ENCODE data around the gene HTATIP2. TPM values are rescaled to one million over a fixed set of nuclear protein-coding genes. Genes with fewer than 3 reads are reported as not detected.

HTATIP2 gene
- total and polyA plus RNA-seq, 2 of the 4 experiments (the other 2 are of a cell fraction): 7.2 to 11.6 TPM

DNA sequence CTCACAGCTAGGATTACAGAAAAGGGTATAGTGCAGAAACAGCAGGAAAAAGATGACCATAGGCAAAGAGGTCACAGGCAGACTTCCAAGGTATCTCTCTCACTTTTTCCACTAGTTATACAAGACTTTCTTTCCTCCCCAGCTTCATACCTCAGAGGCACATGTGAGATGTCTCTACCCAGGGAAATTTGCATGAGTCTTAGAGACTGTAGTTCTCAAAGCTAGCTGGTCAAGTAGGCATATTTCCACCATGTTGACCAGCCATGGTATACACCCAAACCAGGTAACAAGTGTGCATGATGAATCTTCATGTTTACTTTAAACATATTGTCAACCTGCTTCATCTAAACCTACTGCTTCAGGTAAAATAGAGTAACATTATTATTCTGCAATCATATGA, 51.9 kb downstream of the HTATIP2 start:
- 0 out of 2 replicates have a peak, but pooled peaks cover 1% of the 10 kb centered on the region for H3K36me3 ChIP-seq (ENCODE audit: control insufficient read depth, insufficient read depth, low read length)
- no peak overlapping the region for H3K4me3 ChIP-seq (ENCODE audit: insufficient read depth, low read depth, low read length)
- H3K79me1 ChIP-seq (ENCODE audit: low read depth in 1 of 2, low read length in 2 of 2): no peaks in the 10 kb centered on the region
- no peaks in the 10 kb centered on the region for H4K20me1 ChIP-seq (ENCODE audit: insufficient read depth, low read length)
- no peak overlapping the region for H3K23ac ChIP-seq (ENCODE audit: low read depth, low read length)
- no peak overlapping the region for H2AFZ ChIP-seq (replicated peaks; ENCODE audit: low read length, poor library complexity)
- in situ Hi-C loops (cut with MboI; ENCODE audit: low sequenced_read_pairs): no loop called here
- H2BK120ac ChIP-seq (ENCODE audit: low read depth, low read length): no peak overlapping the region
- no peak overlapping the region for H3K4ac ChIP-seq (ENCODE audit: low read depth, low read length)
- H3K18ac ChIP-seq (ENCODE audit: low read depth, low read length): no peak overlapping the region
- no peaks in the 10 kb centered on the region for H3K4me1 ChIP-seq (ENCODE audit: control insufficient read depth, insufficient read depth, low read length)
- no peak overlapping the region for H3K27ac ChIP-seq (ENCODE audit: insufficient read depth, low read length)
- dilution Hi-C loops (cut with HindIII; ENCODE audit: low sequenced_read_pairs, unreplicated experiment): no loop called here
- H3K14ac ChIP-seq (replicated peaks; ENCODE audit: low read depth, low read length): no peak overlapping the region
- no peak overlapping the region for H3K4me2 ChIP-seq (ENCODE audit: low read depth, low read length)
- CTCF ChIA-PET: no interaction called here
- no TSS peak for BruUV-seq (replicated peaks)
- intact Hi-C loops (cut with micrococcal nuclease): no loop called here
- no peak overlapping the region for H2AK5ac ChIP-seq (ENCODE audit: low read depth, low read length)
- DNase-seq (no peak), ATAC-seq (ENCODE audit: low read depth) (no peak)
- POLR2A ChIA-PET (ENCODE audit: unreplicated experiment): no interaction called here
- H2BK15ac ChIP-seq (ENCODE audit: low read depth, low read length): no peak overlapping the region
- H2BK5ac ChIP-seq (ENCODE audit: low read depth, low read length, poor library complexity, severe bottlenecking): no peak overlapping the region
- no peak for TF ChIP-seq FOS (IDR thresholded peaks at IDR 0.05; ENCODE audit: low read depth, low read length)
- no peak for TF ChIP-seq CHD1 (IDR thresholded peaks at IDR 0.05; ENCODE audit: low read depth, low read length)
- TF ChIP-seq ELK1 (IDR thresholded peaks at IDR 0.05; ENCODE audit: borderline replicate concordance, low read depth, low read length): no peak
- no peak for TF ChIP-seq NFE2L2 (IDR thresholded peaks at IDR 0.05; ENCODE audit: low read depth, low read length)
- no peak for TF ChIP-seq MAFK (IDR thresholded peaks at IDR 0.05; ENCODE audit: low read depth, low read length)
- no peak for TF ChIP-seq SMC3 (IDR thresholded peaks at IDR 0.05; ENCODE audit: low read depth, low read length)
- TF ChIP-seq, protein P1, sequence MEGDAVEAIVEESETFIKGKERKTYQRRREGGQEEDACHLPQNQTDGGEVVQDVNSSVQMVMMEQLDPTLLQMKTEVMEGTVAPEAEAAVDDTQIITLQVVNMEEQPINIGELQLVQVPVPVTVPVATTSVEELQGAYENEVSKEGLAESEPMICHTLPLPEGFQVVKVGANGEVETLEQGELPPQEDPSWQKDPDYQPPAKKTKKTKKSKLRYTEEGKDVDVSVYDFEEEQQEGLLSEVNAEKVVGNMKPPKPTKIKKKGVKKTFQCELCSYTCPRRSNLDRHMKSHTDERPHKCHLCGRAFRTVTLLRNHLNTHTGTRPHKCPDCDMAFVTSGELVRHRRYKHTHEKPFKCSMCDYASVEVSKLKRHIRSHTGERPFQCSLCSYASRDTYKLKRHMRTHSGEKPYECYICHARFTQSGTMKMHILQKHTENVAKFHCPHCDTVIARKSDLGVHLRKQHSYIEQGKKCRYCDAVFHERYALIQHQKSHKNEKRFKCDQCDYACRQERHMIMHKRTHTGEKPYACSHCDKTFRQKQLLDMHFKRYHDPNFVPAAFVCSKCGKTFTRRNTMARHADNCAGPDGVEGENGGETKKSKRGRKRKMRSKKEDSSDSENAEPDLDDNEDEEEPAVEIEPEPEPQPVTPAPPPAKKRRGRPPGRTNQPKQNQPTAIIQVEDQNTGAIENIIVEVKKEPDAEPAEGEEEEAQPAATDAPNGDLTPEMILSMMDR (conservative IDR thresholded peaks at IDR 0.05; ENCODE audit: low read depth, low read length): no peak
- no peak for TF ChIP-seq MAZ (IDR thresholded peaks at IDR 0.05; ENCODE audit: borderline replicate concordance, low read depth, low read length)
- no peak for TF ChIP-seq RFX5 (IDR thresholded peaks at IDR 0.05; ENCODE audit: low read depth, low read length)
- no peak overlapping the region for H3K9ac ChIP-seq (ENCODE audit: low read depth, low read length)
- no peak overlapping the region for H4K8ac ChIP-seq (ENCODE audit: low read depth in 2 of 2, low read length in 2 of 2)
- H2AK9ac ChIP-seq (replicated peaks; ENCODE audit: low read depth, low read length, poor library complexity): no peak overlapping the region
- peaks cover 5% of the 10 kb centered on the region; the same call in 1 of the 2 replicates for H3K9me1 ChIP-seq (ENCODE audit: insufficient read depth, low read length)
- no peak overlapping the region for H4K5ac ChIP-seq (ENCODE audit: low read depth, low read length)
- H4K91ac ChIP-seq (ENCODE audit: insufficient read depth, low read depth, low read length): no peak overlapping the region
- no peaks in the 10 kb centered on the region for H3K9me3 ChIP-seq (ENCODE audit: control insufficient read depth, insufficient read depth, low read length)
- H3K56ac ChIP-seq (ENCODE audit: extremely low read depth, insufficient read depth, low read length): no peak overlapping the region
- H3K27me3 ChIP-seq (ENCODE audit: control insufficient read depth, insufficient read depth, low read length): no peaks in the 10 kb centered on the region
- H2BK20ac ChIP-seq (ENCODE audit: low read depth, low read length): no peak overlapping the region

Measured in IMR-90 (cell line).